NCI-H510A (cell line): Measurements from ENCODE around the gene HMGN5.

Experiments used
- DNase-seq: peaks from one replicate; lab custom pipeline; 2025; lab: John Stamatoyannopoulos, UW

The HMGN5 gene

DNA sequence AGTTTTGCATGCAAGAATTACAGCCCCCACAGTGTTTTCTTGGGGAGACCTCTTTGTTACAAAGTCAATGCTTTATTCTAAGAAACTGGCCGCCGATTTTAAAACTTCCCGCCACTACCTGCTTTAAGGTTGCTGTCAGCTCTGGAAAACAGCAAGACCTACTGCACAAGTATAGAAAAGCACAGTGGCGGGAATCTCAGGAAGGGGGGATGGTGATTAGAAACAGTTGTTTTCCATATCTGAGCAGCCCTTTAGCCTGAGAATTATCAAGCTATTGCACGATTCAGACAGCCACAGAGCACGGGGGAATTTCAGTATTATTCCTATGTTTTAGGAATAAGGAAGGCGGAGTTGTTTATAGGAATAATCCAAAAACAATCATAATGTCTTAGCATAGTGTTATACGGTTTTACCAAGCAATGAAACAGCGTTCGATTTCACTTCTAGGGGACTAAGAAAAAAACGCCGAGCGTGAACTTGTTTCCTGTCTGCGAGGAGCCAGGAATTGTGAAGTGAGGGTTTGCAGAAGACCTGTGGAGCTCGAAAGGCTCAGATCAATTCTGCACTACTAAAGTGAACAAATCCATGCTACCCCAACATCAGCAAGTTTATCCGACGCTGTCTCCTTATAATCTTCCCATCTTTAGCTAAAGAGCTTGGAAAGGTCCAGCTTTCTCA, 81.3 kb downstream of the HMGN5 start:
- no peak for DNase-seq

- DNase-seq = no peak
These were observed 87.0 kb downstream of the HMGN5 start for GRCh38 chrX:81114757-81115156.

- DNase-seq = no peak
These were observed 91.4 kb downstream of the HMGN5 start for GRCh38 chrX:81110286-81110685.

DNA sequence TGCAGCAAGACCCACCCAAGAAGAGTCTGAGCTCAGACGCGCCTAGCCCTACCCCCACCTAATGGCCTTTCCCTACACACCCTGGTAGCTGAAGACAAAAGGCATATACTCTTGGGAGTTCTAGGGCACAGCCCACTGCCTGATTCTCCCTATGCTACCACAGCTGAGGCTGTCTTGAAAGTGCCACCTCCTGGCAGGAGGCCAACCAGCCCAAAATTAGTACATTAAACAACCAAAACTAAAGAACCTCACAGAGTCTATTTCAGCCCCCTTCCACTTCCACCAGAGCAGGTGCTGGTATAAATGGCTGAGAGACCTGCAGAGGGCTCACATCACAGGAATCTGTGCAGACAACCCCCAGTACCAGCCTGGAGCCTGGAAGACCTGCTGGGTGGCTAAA, 119.1 kb downstream of the HMGN5 start:
- no peak for DNase-seq
